H7 (cell line): ENCODE measurements around the gene NOS1AP. TPM values are rescaled to one million over a fixed set of nuclear protein-coding genes. Genes with fewer than 3 reads are reported as not detected.

Experiments used
- DNase-seq: peaks from one replicate; pipeline ENCODE4 v3.0.0; 2012
- H3K27me3 ChIP-seq: 2 replicates; pipeline ENCODE4 v1.6.0; 2011; ENCODE audit warnings: mild to moderate bottlenecking, low read length; ENCODE audit not compliant: control insufficient read depth, insufficient read depth
- H3K36me3 ChIP-seq: replicated peaks from 2 replicates; pipeline ENCODE4 v1.5.1; 2011; ENCODE audit warnings: low read length; ENCODE audit not compliant: control insufficient read depth, insufficient read depth
- H3K4me3 ChIP-seq: 2 replicates; pipeline ENCODE4 v1.5.1; 2011; ENCODE audit warnings: low read depth, mild to moderate bottlenecking, control low read depth, low read length, moderate library complexity; ENCODE audit not compliant: insufficient read depth
- total RNA-seq: library from RNA; depleted of rRNA; stranded (reverse); fragments of >200 nt; shearing (Covaris generic); gene quantifications from 2 replicates; pipeline ENCODE4 v1.2.3, GENCODE V29; 2014

NOS1AP gene
- total RNA-seq, 1 experiment from 2014 or later: 5.4 TPM

- Histone ChIP-seq H3K36me3 (no peaks in the 10 kb centered on the region), H3K4me3 (no peak overlapping the region), H3K27me3 (no peaks in the 10 kb centered on the region)
- no peak for DNase-seq
These were observed 134.8 kb downstream of the NOS1AP start for GRCh38 chr1:162204129-162204822.

GRCh38 chr1:162204823-162205155 is 135.3 kb downstream of the NOS1AP start:
- no peaks in the 10 kb centered on the region for H3K27me3 ChIP-seq
- no peak overlapping the region for H3K4me3 ChIP-seq
- no peaks in the 10 kb centered on the region for H3K36me3 ChIP-seq
- no peak for DNase-seq

- Histone ChIP-seq H3K4me3 (no peak overlapping the region), H3K36me3 (no peaks in the 10 kb centered on the region), H3K27me3 (no peaks in the 10 kb centered on the region)
- no peak for DNase-seq
These were observed 136.8 kb downstream of the NOS1AP start for GRCh38 chr1:162206300-162206699.

- Histone ChIP-seq H3K36me3 (no peaks in the 10 kb centered on the region), H3K27me3 (no peaks in the 10 kb centered on the region), H3K4me3 (no peak overlapping the region)
- peak; percentile 14 for DNase-seq
These were observed 137.5 kb downstream of the NOS1AP start for GRCh38 chr1:162206749-162207635.

- no peak for DNase-seq
- Histone ChIP-seq H3K4me3 (no peak overlapping the region), H3K36me3 (no peaks in the 10 kb centered on the region), H3K27me3 (no peaks in the 10 kb centered on the region)
These were observed 138.4 kb downstream of the NOS1AP start for GRCh38 chr1:162207862-162208261.

- H3K4me3 ChIP-seq: no peak overlapping the region
- no peaks in the 10 kb centered on the region for H3K36me3 ChIP-seq
- H3K27me3 ChIP-seq: no peaks in the 10 kb centered on the region
- no peak for DNase-seq
These were observed 140.7 kb downstream of the NOS1AP start for GRCh38 chr1:162210196-162210595.

GRCh38 chr1:162212713-162213112 is 143.2 kb downstream of the NOS1AP start:
- Histone ChIP-seq H3K27me3 (no peaks in the 10 kb centered on the region), H3K4me3 (no peak overlapping the region)

GRCh38 chr1:162213281-162213912 is 143.9 kb downstream of the NOS1AP start:
- H3K27me3 ChIP-seq: no peaks in the 10 kb centered on the region
- H3K4me3 ChIP-seq: no peak overlapping the region
- peak; percentile 39 for DNase-seq
- no peaks in the 10 kb centered on the region for H3K36me3 ChIP-seq

More at GRCh38 chr1:162212713-162213112, 143.2 kb downstream of the NOS1AP start:
- no peaks in the 10 kb centered on the region for H3K36me3 ChIP-seq
- peak; percentile 13 for DNase-seq

GRCh38 chr1:162214202-162214601 is 144.7 kb downstream of the NOS1AP start:
- DNase-seq: no peak
- Histone ChIP-seq H3K4me3 (no peak overlapping the region), H3K36me3 (no peaks in the 10 kb centered on the region), H3K27me3 (no peaks in the 10 kb centered on the region)

- peak; percentile 46 for DNase-seq
These were observed 146.4 kb downstream of the NOS1AP start for GRCh38 chr1:162215902-162216301.

GRCh38 chr1:162216604-162217003 is 147.1 kb downstream of the NOS1AP start:
- no peak overlapping the region for H3K4me3 ChIP-seq
- H3K36me3 ChIP-seq: no peaks in the 10 kb centered on the region
- no peak for DNase-seq
- no peaks in the 10 kb centered on the region for H3K27me3 ChIP-seq

More at GRCh38 chr1:162215902-162216301, 146.4 kb downstream of the NOS1AP start:
- Histone ChIP-seq H3K36me3 (no peaks in the 10 kb centered on the region), H3K27me3 (no peaks in the 10 kb centered on the region), H3K4me3 (no peak overlapping the region)

- no peaks in the 10 kb centered on the region for H3K36me3 ChIP-seq
- H3K4me3 ChIP-seq: no peak overlapping the region
- H3K27me3 ChIP-seq: no peaks in the 10 kb centered on the region
- no peak for DNase-seq
These were observed 148.2 kb downstream of the NOS1AP start for GRCh38 chr1:162217706-162218105.

- DNase-seq: no peak
- no peaks in the 10 kb centered on the region for H3K27me3 ChIP-seq
- no peaks in the 10 kb centered on the region for H3K36me3 ChIP-seq
- no peak overlapping the region for H3K4me3 ChIP-seq
These were observed 149.1 kb downstream of the NOS1AP start for GRCh38 chr1:162218546-162218945.

GRCh38 chr1:162218975-162219374 is 149.5 kb downstream of the NOS1AP start:
- no peak overlapping the region for H3K4me3 ChIP-seq
- H3K36me3 ChIP-seq: no peaks in the 10 kb centered on the region
- H3K27me3 ChIP-seq: no peaks in the 10 kb centered on the region
- DNase-seq: no peak

- no peaks in the 10 kb centered on the region for H3K36me3 ChIP-seq
- DNase-seq: no peak
- H3K27me3 ChIP-seq: no peaks in the 10 kb centered on the region
- H3K4me3 ChIP-seq: no peak overlapping the region
These were observed 150.0 kb downstream of the NOS1AP start for GRCh38 chr1:162219461-162219860.
